ENCODE data around the gene COL4A6. TPM values are rescaled to one million over a fixed set of nuclear protein-coding genes. Genes with fewer than 3 reads are reported as not detected.

The COL4A6 gene
- total RNA-seq, 1 experiment from 2014 or later, result 2.4 TPM

DNA sequence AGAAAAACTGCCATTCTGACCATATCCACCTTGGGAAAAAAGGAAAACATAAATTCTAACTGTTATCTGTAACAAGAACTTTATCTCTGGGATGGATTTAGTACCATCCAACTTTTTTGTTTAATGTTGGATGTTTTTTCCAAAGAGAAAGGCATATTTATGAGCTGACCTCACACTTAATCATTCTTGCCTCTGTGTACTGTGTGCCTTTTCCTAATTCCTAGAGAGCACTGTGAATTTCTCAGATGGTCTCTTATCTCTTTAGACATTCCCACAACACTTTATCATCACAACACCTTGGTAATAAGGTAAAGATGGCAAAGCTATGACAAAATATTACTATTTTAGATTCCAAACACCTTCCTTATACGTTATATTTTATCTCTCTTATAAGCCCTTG lies 126.2 kb downstream of the COL4A6 start:
- no TSS peak for BruUV-seq (replicated peaks)
- H3K27me3 ChIP-seq (ENCODE audit: insufficient read depth, low read length), result no peaks in the 10 kb centered on the region
- H4K20me1 ChIP-seq (ENCODE audit: insufficient read depth), result no peaks in the 10 kb centered on the region
- H3K9me3 ChIP-seq (ENCODE audit: control insufficient read depth in 1 of 2, insufficient read depth in 1 of 2, low read depth in 1 of 2, low read length in 2 of 2), result no peaks in the 10 kb centered on the region
- H3K4me1 ChIP-seq (ENCODE audit: control insufficient read depth in 1 of 2, insufficient read depth in 2 of 2, low read length in 2 of 2), result peaks cover 14 to 63% of the 10 kb centered on the region in 2 experiments
- H3K9ac ChIP-seq (ENCODE audit: low read length), result no peak overlapping the region
- no peak overlapping the region for H3K4me3 ChIP-seq (replicated peaks in 1 of 2; ENCODE audit: low read depth in 1 of 2, low read length in 2 of 2)
- intact Hi-C loops (cut with micrococcal nuclease), result no loop called here
- CTCF ChIA-PET, result no interaction called here
- ATAC-seq, result no peak
- TF ChIP-seq, protein P1, sequence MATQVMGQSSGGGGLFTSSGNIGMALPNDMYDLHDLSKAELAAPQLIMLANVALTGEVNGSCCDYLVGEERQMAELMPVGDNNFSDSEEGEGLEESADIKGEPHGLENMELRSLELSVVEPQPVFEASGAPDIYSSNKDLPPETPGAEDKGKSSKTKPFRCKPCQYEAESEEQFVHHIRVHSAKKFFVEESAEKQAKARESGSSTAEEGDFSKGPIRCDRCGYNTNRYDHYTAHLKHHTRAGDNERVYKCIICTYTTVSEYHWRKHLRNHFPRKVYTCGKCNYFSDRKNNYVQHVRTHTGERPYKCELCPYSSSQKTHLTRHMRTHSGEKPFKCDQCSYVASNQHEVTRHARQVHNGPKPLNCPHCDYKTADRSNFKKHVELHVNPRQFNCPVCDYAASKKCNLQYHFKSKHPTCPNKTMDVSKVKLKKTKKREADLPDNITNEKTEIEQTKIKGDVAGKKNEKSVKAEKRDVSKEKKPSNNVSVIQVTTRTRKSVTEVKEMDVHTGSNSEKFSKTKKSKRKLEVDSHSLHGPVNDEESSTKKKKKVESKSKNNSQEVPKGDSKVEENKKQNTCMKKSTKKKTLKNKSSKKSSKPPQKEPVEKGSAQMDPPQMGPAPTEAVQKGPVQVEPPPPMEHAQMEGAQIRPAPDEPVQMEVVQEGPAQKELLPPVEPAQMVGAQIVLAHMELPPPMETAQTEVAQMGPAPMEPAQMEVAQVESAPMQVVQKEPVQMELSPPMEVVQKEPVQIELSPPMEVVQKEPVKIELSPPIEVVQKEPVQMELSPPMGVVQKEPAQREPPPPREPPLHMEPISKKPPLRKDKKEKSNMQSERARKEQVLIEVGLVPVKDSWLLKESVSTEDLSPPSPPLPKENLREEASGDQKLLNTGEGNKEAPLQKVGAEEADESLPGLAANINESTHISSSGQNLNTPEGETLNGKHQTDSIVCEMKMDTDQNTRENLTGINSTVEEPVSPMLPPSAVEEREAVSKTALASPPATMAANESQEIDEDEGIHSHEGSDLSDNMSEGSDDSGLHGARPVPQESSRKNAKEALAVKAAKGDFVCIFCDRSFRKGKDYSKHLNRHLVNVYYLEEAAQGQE (IDR thresholded peaks at IDR 0.05; ENCODE audit: low read depth), result no peak
- TF ChIP-seq SIN3A (IDR thresholded peaks at IDR 0.05; ENCODE audit: low read depth), result no peak
- 0 out of 2 replicates have a peak, but pooled peaks have one; percentile 8 for TF ChIP-seq FOSL1 (IDR thresholded peaks at IDR 0.05; ENCODE audit: low read depth)
- no peak for TF ChIP-seq SP1 (IDR thresholded peaks at IDR 0.05; ENCODE audit: low read depth)
- no peak for TF ChIP-seq ZNF274 (IDR thresholded peaks at IDR 0.05; ENCODE audit: low read depth, low read length)
- TF ChIP-seq EGR1 (IDR thresholded peaks at IDR 0.05; ENCODE audit: low read depth), result no peak
- H3K79me2 ChIP-seq (ENCODE audit: insufficient read depth, low read length), result no peaks in the 10 kb centered on the region
- POLR2A ChIA-PET, result no interaction called here
- no peak overlapping the region for H3K27ac ChIP-seq (ENCODE audit: low read depth, low read length)
- DNase-seq (ENCODE audit: low read depth, low spot score), result no peak
- RAD21 ChIA-PET (ENCODE audit: low non-redundant PET in 1 of 2, low total read pairs in 2 of 2, uncharacterized antibody in 2 of 2, unreplicated experiment in 2 of 2), result no interaction called here
- H3K36me3 ChIP-seq (ENCODE audit: control insufficient read depth in 1 of 2, insufficient read depth in 2 of 2, low read length in 2 of 2), result no peaks in the 10 kb centered on the region
- peak overlapping the region; percentile 32; the same call in 1 of the 2 replicates for H3K4me2 ChIP-seq (ENCODE audit: low read length)
- H3K9me2 ChIP-seq (ENCODE audit: insufficient read depth), result no peaks in the 10 kb centered on the region
- H2AFZ ChIP-seq (ENCODE audit: low read depth, low read length, poor library complexity, severe bottlenecking), result no peak overlapping the region

DNA sequence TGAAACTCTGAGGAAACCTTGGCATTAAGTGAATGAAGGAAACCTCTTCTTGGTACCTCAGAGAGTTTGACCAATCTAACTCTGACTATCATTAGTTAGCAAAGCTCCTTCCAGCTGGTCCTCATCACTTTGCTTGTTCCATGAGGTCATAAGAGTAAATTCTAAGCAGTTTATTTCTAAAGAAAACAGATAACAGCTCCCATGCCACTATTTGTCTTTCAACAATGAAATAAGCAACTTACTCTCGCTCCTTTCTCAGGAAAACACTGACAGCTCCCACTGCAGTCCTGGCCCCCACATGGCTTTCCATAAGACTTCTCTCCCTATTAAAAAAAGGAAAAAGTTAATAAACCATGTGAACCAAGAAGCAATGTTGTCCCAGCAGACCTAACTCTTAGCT lies 127.7 kb downstream of the COL4A6 start:
- peaks cover 14 to 53% of the 10 kb centered on the region in 2 experiments for H3K4me1 ChIP-seq (ENCODE audit: control insufficient read depth in 1 of 2, insufficient read depth in 2 of 2, low read length in 2 of 2)
- no peaks in the 10 kb centered on the region for H3K9me2 ChIP-seq (ENCODE audit: insufficient read depth)
- no peak overlapping the region for H3K4me2 ChIP-seq (ENCODE audit: low read length)
- ATAC-seq (no peak), DNase-seq (ENCODE audit: low read depth, low spot score) (no peak)
- BruUV-seq (replicated peaks), result no TSS peak
- intact Hi-C loops (cut with micrococcal nuclease), result no loop called here
- no peaks in the 10 kb centered on the region for H3K79me2 ChIP-seq (ENCODE audit: insufficient read depth, low read length)
- no peak for TF ChIP-seq SP1 (IDR thresholded peaks at IDR 0.05; ENCODE audit: low read depth)
- TF ChIP-seq FOSL1 (IDR thresholded peaks at IDR 0.05; ENCODE audit: low read depth), result no peak
- no peak for TF ChIP-seq EZH2 (IDR thresholded peaks at IDR 0.05)
- no peak for TF ChIP-seq RAD21 (IDR thresholded peaks at IDR 0.05; ENCODE audit: low read depth)
- no peak for TF ChIP-seq POLR2AphosphoS5 (IDR thresholded peaks at IDR 0.05; ENCODE audit: low read depth, low read length)
- H3K4me3 ChIP-seq (replicated peaks in 1 of 2; ENCODE audit: low read depth in 1 of 2, low read length in 2 of 2), result no peak overlapping the region
- no peaks in the 10 kb centered on the region for H3K27me3 ChIP-seq (ENCODE audit: insufficient read depth, low read length)
- ChIA-PET POLR2A (no interaction called here), RAD21 (ENCODE audit: low non-redundant PET in 1 of 2, low total read pairs in 2 of 2, uncharacterized antibody in 2 of 2, unreplicated experiment in 2 of 2) (no interaction called here), CTCF (no interaction called here)
- H2AFZ ChIP-seq (ENCODE audit: low read depth, low read length, poor library complexity, severe bottlenecking), result no peak overlapping the region
- no peak overlapping the region for H3K9ac ChIP-seq (ENCODE audit: low read length)
- no peaks in the 10 kb centered on the region for H3K9me3 ChIP-seq (ENCODE audit: control insufficient read depth in 1 of 2, insufficient read depth in 1 of 2, low read depth in 1 of 2, low read length in 2 of 2)
- no peak overlapping the region for H3K27ac ChIP-seq (ENCODE audit: low read depth, low read length)
- no peaks in the 10 kb centered on the region for H3K36me3 ChIP-seq (ENCODE audit: control insufficient read depth in 1 of 2, insufficient read depth in 2 of 2, low read length in 2 of 2)
- H4K20me1 ChIP-seq (ENCODE audit: insufficient read depth), result no peaks in the 10 kb centered on the region
